RWPE2 (cell line): ENCODE results near the gene PREPL.

Experiments used
- ATAC-seq: fragments of 200-7000 bp; cut with Tn5 transposase; 3 replicates; pipeline ENCODE4 v1.9.1; 2021; ENCODE audit warnings: low read depth
- DNase-seq: peaks from one replicate; pipeline ENCODE4 v3.0.0-alpha.2; 2020; ENCODE audit warnings: low spot score
- H3K27ac ChIP-seq: fragments of 450-650 bp; 2 replicates; pipeline ENCODE4 v1.5.1; 2017; ENCODE audit warnings: mild to moderate bottlenecking; ENCODE audit not compliant: poor library complexity, severe bottlenecking
- H3K27me3 ChIP-seq: fragments of 250-450 bp; sonication (Bioruptor Pico); 2 replicates; pipeline ENCODE4 v1.5.1; 2021; ENCODE audit warnings: mild to moderate bottlenecking, moderate library complexity; ENCODE audit not compliant: insufficient read depth, poor library complexity, severe bottlenecking
- H3K36me3 ChIP-seq: fragments of 250-450 bp; sonication (Bioruptor Pico); 2 replicates; pipeline ENCODE4 v1.5.1; 2020; ENCODE audit warnings: low read depth, mild to moderate bottlenecking, moderate library complexity
- H3K4me1 ChIP-seq: fragments of 250-450 bp; sonication (Bioruptor Pico); 2 replicates; pipeline ENCODE4 v1.5.1; 2021; ENCODE audit warnings: mild to moderate bottlenecking, moderate library complexity; ENCODE audit not compliant: insufficient read depth, poor library complexity, severe bottlenecking
- H3K4me3 ChIP-seq: fragments of 250-450 bp; sonication (Bioruptor Pico); 2 replicates; pipeline ENCODE4 v1.5.1; 2021; ENCODE audit warnings: mild to moderate bottlenecking, moderate library complexity; ENCODE audit not compliant: severe bottlenecking
- H3K9me3 ChIP-seq: fragments of 250-450 bp; sonication (Bioruptor Pico); 2 replicates; pipeline ENCODE4 v1.5.1; 2021; ENCODE audit warnings: mild to moderate bottlenecking, moderate library complexity; ENCODE audit not compliant: severe bottlenecking
- CTCF ChIP-seq: fragments of 450-650 bp; IDR thresholded peaks from one replicate; pipeline ENCODE4 v1.5.1; 2017; ENCODE audit warnings: mild to moderate bottlenecking, moderate library complexity; ENCODE audit not compliant: poor library complexity, severe bottlenecking

The PREPL gene

GRCh38 chr2:44351088-44351487 lies 10.2 kb downstream of the PREPL start:
- H3K4me1 ChIP-seq = no peaks in the 10 kb centered on the region
- H3K4me3 ChIP-seq = no peak overlapping the region
- H3K27me3 ChIP-seq = no peaks in the 10 kb centered on the region
- DNase-seq = no peak
- H3K27ac ChIP-seq = no peak overlapping the region
- no peak for TF ChIP-seq CTCF
- ATAC-seq = no peak
- peaks cover 9% of the 10 kb centered on the region; the same call in 1 of the 2 replicates for H3K36me3 ChIP-seq
- H3K9me3 ChIP-seq = no peaks in the 10 kb centered on the region

- no peak for TF ChIP-seq CTCF
- ATAC-seq = no peak
These were observed 11.8 kb downstream of the PREPL start for GRCh38 chr2:44349506-44349905.

GRCh38 chr2:44348400-44348799 lies 12.9 kb downstream of the PREPL start:
- no peak for DNase-seq
- ATAC-seq = no peak
- TF ChIP-seq CTCF = no peak
- Histone ChIP-seq H3K4me3 (no peak overlapping the region), H3K9me3 (no peaks in the 10 kb centered on the region), H3K36me3 (peaks cover 32% of the 10 kb centered on the region), H3K27ac (no peak overlapping the region), H3K4me1 (no peaks in the 10 kb centered on the region), H3K27me3 (no peaks in the 10 kb centered on the region)

More at GRCh38 chr2:44349506-44349905, 11.8 kb downstream of the PREPL start:
- H3K27ac ChIP-seq = no peak overlapping the region
- peaks cover 21% of the 10 kb centered on the region for H3K36me3 ChIP-seq
- H3K9me3 ChIP-seq = no peaks in the 10 kb centered on the region
- no peak for DNase-seq
- H3K27me3 ChIP-seq = no peaks in the 10 kb centered on the region
- H3K4me3 ChIP-seq = no peak overlapping the region
- H3K4me1 ChIP-seq = no peaks in the 10 kb centered on the region

GRCh38 chr2:44347526-44347925 lies 13.8 kb downstream of the PREPL start:
- no peak for TF ChIP-seq CTCF
- no peak for DNase-seq
- H3K4me3 ChIP-seq = no peak overlapping the region
- H3K9me3 ChIP-seq = no peaks in the 10 kb centered on the region
- no peaks in the 10 kb centered on the region for H3K27me3 ChIP-seq
- no peak overlapping the region for H3K27ac ChIP-seq
- ATAC-seq = no peak
- H3K36me3 ChIP-seq = peaks cover 41% of the 10 kb centered on the region
- H3K4me1 ChIP-seq = no peaks in the 10 kb centered on the region

GRCh38 chr2:44342854-44343253 lies 18.4 kb downstream of the PREPL start:
- TF ChIP-seq CTCF = peak; percentile 48
- Histone ChIP-seq H3K4me1 (no peaks in the 10 kb centered on the region), H3K36me3 (peaks cover 88% of the 10 kb centered on the region), H3K9me3 (no peaks in the 10 kb centered on the region), H3K27ac (no peak overlapping the region), H3K4me3 (no peak overlapping the region), H3K27me3 (no peaks in the 10 kb centered on the region)
- no peak for ATAC-seq
- DNase-seq = no peak
